Transverse colon (tissue), 4 donors: ENCODE measurements around the gene AHCTF1. TPM values are rescaled to one million over a fixed set of nuclear protein-coding genes. Genes with fewer than 3 reads are reported as not detected.

ENCODE experiments used
- DNase-seq: peaks from one replicate; pipeline ENCODE4 v3.0.0-alpha.2; 2019
- H3K27ac ChIP-seq, 4 donors: fragments of 200-600 bp; sonication (generic); 2 replicates each; pipeline ENCODE4 v1.5.1; 2016 to 2018; ENCODE audit warnings: inconsistent platforms in 4 of 4
- H3K27me3 ChIP-seq: fragments of 200-600 bp; sonication (generic); 2 replicates; pipeline ENCODE4 v1.5.1; 2017; ENCODE audit warnings: inconsistent platforms
- H3K36me3 ChIP-seq, 4 donors: fragments of 200-600 bp; sonication (generic); 2 replicates each; pipeline ENCODE4 v1.5.1; 2017 to 2019; ENCODE audit warnings: inconsistent platforms in 4 of 4
- H3K4me1 ChIP-seq, 4 donors: fragments of 200-600 bp; sonication (generic); 2 replicates each; pipeline ENCODE4 v1.5.1; 2017 to 2020; ENCODE audit warnings: inconsistent platforms in 4 of 4
- H3K4me3 ChIP-seq, 4 donors: fragments of 200-600 bp; sonication (generic); 1 replicate in 1 of 4; 2 replicates in 3 of 4; pipeline versions ENCODE4 v1.5.1 to v1.6.1; 2017 to 2019; ENCODE audit warnings: inconsistent platforms in 4 of 4
- H3K9me3 ChIP-seq, 2 donors: fragments of 200-600 bp; sonication (generic); 2 replicates each; pipeline ENCODE4 v1.5.1; 2017 to 2019; ENCODE audit warnings: inconsistent platforms in 2 of 2
- EP300 ChIP-seq: sonication (generic); formaldehyde crosslinking; IDR thresholded peaks from one replicate; pipeline ENCODE4 v1.6.1; 2017; ENCODE audit warnings: antibody characterized with exemption, low read depth
- POLR2A ChIP-seq: fragments of 450-650 bp; IDR thresholded peaks from one replicate; pipeline ENCODE4 v1.6.1; 2016; ENCODE audit warnings: antibody characterized with exemption, mild to moderate bottlenecking, moderate library complexity
- POLR2AphosphoS5 ChIP-seq, 3 donors: sonication (generic); formaldehyde crosslinking; IDR thresholded peaks; one replicate each; pipeline ENCODE4 v1.6.1; 2016; ENCODE audit warnings: antibody characterized with exemption in 3 of 3
- WGBS, 2 donors: methylation state at CpG; one replicate each; pipeline ENCODE4 v1.1.5; 2018; ENCODE audit warnings: low coverage in 1 of 2; 5-methylcytosine and 5-hydroxymethylcytosine counted together
- in situ Hi-C, 4 donors: fragments of 200-750 bp; cut with MboI; loops; one replicate each; pipeline versions ENCODE4 v1.15.0 to v1.15.1; 2017; ENCODE audit warnings: low sequenced_read_pairs in 3 of 4, low pct_ligation_motif_present in 1 of 4, low pct_unique_long_range_greater_than_20kb in 1 of 4
- intact Hi-C: fragments of 100-400 bp; cut with DNase I; formaldehyde crosslinking; loops from one replicate; pipeline ENCODE4 v1.15.1; 2023; ENCODE audit warnings: low total_unique reads
- total RNA-seq, 4 donors: library from RNA; depleted of rRNA; stranded (reverse); fragments of >200 nt; gene quantifications; one replicate each; pipeline ENCODE4 v1.1.0, GENCODE V29; 2016
- TF ChIP-seq, protein P1 (sequence below), 5 experiments: fragments of 200-600 bp in 3 of 5; fragments of 450-650 bp in 2 of 5; sonication (generic) in 3 of 5; IDR thresholded peaks; 1 replicate in 2 of 5; 2 replicates in 3 of 5; pipeline ENCODE4 v1.5.1; 2016 to 2017; ENCODE audit warnings: antibody characterized with exemption in 5 of 5, inconsistent platforms in 3 of 5, mild to moderate bottlenecking in 2 of 5, moderate library complexity in 1 of 5

AHCTF1 gene
- total RNA-seq, 4 donors from 2014 or later: 10.0 to 113 (median 34.7) TPM

GRCh38 chr1:246930830-246931548 is 759 bp downstream of the AHCTF1 start:
- in situ Hi-C loops: no loop called here

GRCh38 chr1:246925997-246926626 is 5.6 kb downstream of the AHCTF1 start:
- no peaks in the 10 kb centered on the region for H3K27me3 ChIP-seq
- no peaks in the 10 kb centered on the region for H3K36me3 ChIP-seq
- no peak for DNase-seq
- H3K4me3 ChIP-seq: no peak overlapping the region
- H3K4me1 ChIP-seq: peaks cover 13 to 43% (median 19%) of the 10 kb centered on the region in 4 donors
- TF ChIP-seq, protein P1, sequence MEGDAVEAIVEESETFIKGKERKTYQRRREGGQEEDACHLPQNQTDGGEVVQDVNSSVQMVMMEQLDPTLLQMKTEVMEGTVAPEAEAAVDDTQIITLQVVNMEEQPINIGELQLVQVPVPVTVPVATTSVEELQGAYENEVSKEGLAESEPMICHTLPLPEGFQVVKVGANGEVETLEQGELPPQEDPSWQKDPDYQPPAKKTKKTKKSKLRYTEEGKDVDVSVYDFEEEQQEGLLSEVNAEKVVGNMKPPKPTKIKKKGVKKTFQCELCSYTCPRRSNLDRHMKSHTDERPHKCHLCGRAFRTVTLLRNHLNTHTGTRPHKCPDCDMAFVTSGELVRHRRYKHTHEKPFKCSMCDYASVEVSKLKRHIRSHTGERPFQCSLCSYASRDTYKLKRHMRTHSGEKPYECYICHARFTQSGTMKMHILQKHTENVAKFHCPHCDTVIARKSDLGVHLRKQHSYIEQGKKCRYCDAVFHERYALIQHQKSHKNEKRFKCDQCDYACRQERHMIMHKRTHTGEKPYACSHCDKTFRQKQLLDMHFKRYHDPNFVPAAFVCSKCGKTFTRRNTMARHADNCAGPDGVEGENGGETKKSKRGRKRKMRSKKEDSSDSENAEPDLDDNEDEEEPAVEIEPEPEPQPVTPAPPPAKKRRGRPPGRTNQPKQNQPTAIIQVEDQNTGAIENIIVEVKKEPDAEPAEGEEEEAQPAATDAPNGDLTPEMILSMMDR (IDR thresholded peaks at IDR 0.05): no peak
- TF ChIP-seq EP300: no peak
- no peak for TF ChIP-seq POLR2AphosphoS5 (IDR thresholded peaks at IDR 0.05)
- TF ChIP-seq POLR2A: no peak
- intact Hi-C loops: no loop called here
- H3K9me3 ChIP-seq: no peaks in the 10 kb centered on the region
- in situ Hi-C loops: no loop called here
- 95 to 100% methylated on average over 1 to 6 of the region's 6 CpGs for WGBS, 2 donors
- H3K27ac ChIP-seq: no peak overlapping the region

More at GRCh38 chr1:246930830-246931548, 759 bp downstream of the AHCTF1 start:
- peak; percentile 60 for DNase-seq
- no peaks in the 10 kb centered on the region for H3K36me3 ChIP-seq
- no peaks in the 10 kb centered on the region for H3K27me3 ChIP-seq
- peak overlapping the region; percentile 70 to 98 (median 88) for H3K4me3 ChIP-seq
- 0 to 1% methylated on average over 5 to 18 of the region's 76 CpGs for WGBS, 2 donors
- intact Hi-C loops: no loop called here
- H3K9me3 ChIP-seq: no peaks in the 10 kb centered on the region
- H3K4me1 ChIP-seq: peaks cover 10 to 36% (median 20%) of the 10 kb centered on the region in 4 donors
- peak overlapping the region; percentile 92 to 99 (median 98) for H3K27ac ChIP-seq
- TF ChIP-seq POLR2AphosphoS5 (IDR thresholded peaks at IDR 0.05) (peak in 2 of 3 donors; percentile 17 to 27), EP300 (no peak), POLR2A (no peak)
- TF ChIP-seq, protein P1 (IDR thresholded peaks at IDR 0.05): peak in 1 of 5 experiments; percentile 10

DNA sequence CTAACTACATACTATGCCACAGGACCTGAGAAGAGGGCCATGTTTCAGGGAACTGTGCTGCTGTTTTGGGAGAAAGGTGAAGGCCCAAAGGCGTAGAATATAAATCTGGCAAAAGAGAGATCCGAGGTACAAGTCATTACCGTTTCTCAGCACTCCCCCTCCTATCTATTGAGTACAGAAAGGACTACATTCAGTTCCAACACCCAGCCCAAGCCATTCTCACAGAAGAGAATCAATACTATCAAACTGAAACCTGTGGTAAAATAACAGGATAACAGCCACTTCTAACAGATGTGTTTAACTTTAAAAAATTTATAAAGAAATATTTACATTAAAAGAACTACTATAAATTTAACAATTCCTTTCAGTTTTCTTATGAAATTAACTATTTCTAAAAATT is 7.8 kb downstream of the AHCTF1 start:
- no peak for DNase-seq
- WGBS, 2 donors: 80 to 94% methylated on average over 3 of the region's 3 CpGs
- intact Hi-C loops: no loop called here

DNA sequence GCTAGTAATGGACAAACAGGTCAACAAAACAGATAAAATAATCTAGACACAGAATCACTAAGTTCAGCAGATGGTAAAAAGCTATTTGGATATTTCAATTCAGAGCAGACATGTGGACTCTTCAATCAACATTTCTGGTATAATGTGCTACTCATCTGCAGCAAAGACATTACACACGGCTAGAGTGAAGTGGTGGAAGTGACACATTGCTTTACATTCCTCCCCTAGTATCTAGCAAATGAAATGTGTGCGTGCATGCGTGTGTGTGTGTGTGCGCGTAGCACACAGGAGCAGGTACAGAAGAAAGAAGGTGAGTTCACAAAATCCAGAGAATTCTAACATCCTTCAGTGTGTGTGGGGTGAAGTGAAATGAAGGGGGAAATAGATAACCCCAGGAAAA is 8.3 kb downstream of the AHCTF1 start:
- Histone ChIP-seq H3K4me1 (peaks cover 3 to 26% (median 5%) of the 10 kb centered on the region in 4 donors), H3K9me3 (no peaks in the 10 kb centered on the region), H3K4me3 (no peak overlapping the region), H3K27ac (no peak overlapping the region), H3K27me3 (no peaks in the 10 kb centered on the region), H3K36me3 (no peaks in the 10 kb centered on the region)
- in situ Hi-C loops (loop anchor here in 1 of 4 donors (25.0 kb wide), 1 partner anchor 564 kb away; no protein-coding TSS in a partner anchor), intact Hi-C loops (no loop called here)
- TF ChIP-seq POLR2A (no peak), EP300 (no peak), POLR2AphosphoS5 (IDR thresholded peaks at IDR 0.05) (no peak)
- TF ChIP-seq, protein P1 (IDR thresholded peaks at IDR 0.05): no peak
- DNase-seq: no peak
- 92% methylated on average over 5 of the region's 5 CpGs; no CpG with 5 or more reads in 1 of the 2 donors for WGBS, 2 donors

More for the DNA sequence above, 7.8 kb downstream of the AHCTF1 start:
- Histone ChIP-seq H3K4me1 (peaks cover 4 to 30% (median 6%) of the 10 kb centered on the region in 4 donors), H3K27me3 (no peaks in the 10 kb centered on the region), H3K9me3 (no peaks in the 10 kb centered on the region), H3K36me3 (no peaks in the 10 kb centered on the region), H3K27ac (no peak overlapping the region), H3K4me3 (no peak overlapping the region)
- TF ChIP-seq POLR2A (no peak), EP300 (no peak)
- TF ChIP-seq, protein P1 (IDR thresholded peaks at IDR 0.05): no peak
- in situ Hi-C loops: loop anchor here in 1 of 4 donors (25.0 kb wide), 1 partner anchor 563 kb away; no protein-coding TSS in a partner anchor
